ENCODE data around the gene IFT122. TPM values are rescaled to one million over a fixed set of nuclear protein-coding genes. Genes with fewer than 3 reads are reported as not detected.
A peak's percentile ranks its signal among the peaks of the same experiment; 100 is the strongest.
"Not testable (repeated sequence)": the region's sequence is repeated elsewhere in the genome, so short reads cannot be mapped to it uniquely, and the experiment has no call there.

IFT122 gene
- total and polyA plus RNA-seq, 2 donors from 2014 or later, result 18.4 to 59.2 TPM

DNA sequence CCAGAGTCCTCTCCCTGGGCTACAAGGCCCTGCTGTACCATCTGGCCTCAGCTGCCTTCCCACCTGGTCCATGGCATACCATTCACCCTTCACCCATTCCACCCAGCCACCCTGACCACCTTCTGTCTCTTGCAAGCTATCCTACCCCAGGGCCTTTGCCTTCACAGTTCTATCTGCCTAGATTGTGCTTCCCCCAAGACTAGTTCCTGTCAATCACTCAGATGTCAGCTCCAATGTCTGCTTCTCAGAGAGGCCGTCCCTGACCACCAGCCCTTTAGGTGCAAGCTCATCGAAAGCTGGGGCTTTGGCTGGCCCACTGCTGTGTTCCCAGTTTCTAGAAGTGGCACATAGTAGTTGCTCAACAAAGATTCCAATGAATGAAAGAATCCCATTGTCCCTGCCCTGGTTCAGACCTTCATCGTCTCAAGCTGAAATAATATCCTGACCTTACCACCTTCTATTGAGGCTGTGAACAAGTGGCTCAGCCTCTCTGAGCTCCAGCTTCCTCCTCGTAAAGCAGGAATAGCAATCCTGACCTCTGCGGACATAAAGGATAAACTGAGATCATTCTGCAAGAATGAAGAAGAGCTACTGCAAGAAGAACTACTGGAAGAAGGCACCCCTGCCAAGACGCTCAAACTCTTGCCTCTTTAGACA lies 27.4 kb upstream of the IFT122 start:
- Histone ChIP-seq H3K27me3 (ENCODE audit: control insufficient read depth, insufficient read depth, low read length) (no peaks in the 10 kb centered on the region), H3K9me3 (ENCODE audit: control insufficient read depth in 2 of 3, insufficient read depth in 1 of 3, low read length in 3 of 3) (no peaks in the 10 kb centered on the region), H3K4me3 (ENCODE audit: low read length in 3 of 3) (no peak overlapping the region), H3K4me1 (ENCODE audit: control insufficient read depth in 2 of 3, insufficient read depth in 2 of 3, low read depth in 1 of 3, low read length in 3 of 3) (peaks cover 0 to 11% (median 7%) of the 10 kb centered on the region in 3 donors), H3K36me3 (ENCODE audit: control insufficient read depth in 2 of 3, insufficient read depth in 3 of 3, low read length in 3 of 3) (no peaks in the 10 kb centered on the region), H3K9ac (ENCODE audit: low read length in 3 of 3) (no peak overlapping the region), H3K27ac (ENCODE audit: low read depth in 2 of 2, low read length in 2 of 2) (peak overlapping the region in 1 of 2 donors; percentile 5)
- DNase-seq (no peak), FAIRE-seq (no peak)
- TF ChIP-seq, protein P1, sequence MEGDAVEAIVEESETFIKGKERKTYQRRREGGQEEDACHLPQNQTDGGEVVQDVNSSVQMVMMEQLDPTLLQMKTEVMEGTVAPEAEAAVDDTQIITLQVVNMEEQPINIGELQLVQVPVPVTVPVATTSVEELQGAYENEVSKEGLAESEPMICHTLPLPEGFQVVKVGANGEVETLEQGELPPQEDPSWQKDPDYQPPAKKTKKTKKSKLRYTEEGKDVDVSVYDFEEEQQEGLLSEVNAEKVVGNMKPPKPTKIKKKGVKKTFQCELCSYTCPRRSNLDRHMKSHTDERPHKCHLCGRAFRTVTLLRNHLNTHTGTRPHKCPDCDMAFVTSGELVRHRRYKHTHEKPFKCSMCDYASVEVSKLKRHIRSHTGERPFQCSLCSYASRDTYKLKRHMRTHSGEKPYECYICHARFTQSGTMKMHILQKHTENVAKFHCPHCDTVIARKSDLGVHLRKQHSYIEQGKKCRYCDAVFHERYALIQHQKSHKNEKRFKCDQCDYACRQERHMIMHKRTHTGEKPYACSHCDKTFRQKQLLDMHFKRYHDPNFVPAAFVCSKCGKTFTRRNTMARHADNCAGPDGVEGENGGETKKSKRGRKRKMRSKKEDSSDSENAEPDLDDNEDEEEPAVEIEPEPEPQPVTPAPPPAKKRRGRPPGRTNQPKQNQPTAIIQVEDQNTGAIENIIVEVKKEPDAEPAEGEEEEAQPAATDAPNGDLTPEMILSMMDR (IDR thresholded peaks at IDR 0.05; ENCODE audit: borderline replicate concordance, extremely low read depth, insufficient read depth), result no peak
- intact Hi-C loops (cut with DNase I), result no loop called here

DNA sequence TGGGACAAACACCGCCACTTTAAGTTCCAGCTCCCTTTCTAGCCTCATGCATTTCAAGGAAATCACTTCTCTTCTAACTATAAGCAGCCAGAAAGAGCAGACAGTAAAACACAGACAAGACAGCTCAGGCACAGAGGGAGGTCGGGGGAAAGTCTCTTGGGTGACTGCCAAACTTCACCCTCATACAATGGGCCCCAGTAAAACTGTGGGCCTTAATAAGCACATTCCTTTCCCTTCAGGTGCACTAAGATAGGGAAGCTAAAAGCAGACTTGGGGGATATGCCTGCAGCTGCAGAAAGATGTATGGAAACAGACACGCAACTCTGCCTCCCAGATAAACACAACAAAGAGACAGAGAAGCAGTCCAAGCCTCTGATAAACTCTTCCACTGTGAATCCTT lies 26.8 kb upstream of the IFT122 start:
- H3K27me3 ChIP-seq (ENCODE audit: control insufficient read depth, insufficient read depth, low read length); H3K36me3 ChIP-seq (ENCODE audit: control insufficient read depth in 2 of 3, insufficient read depth in 3 of 3, low read length in 3 of 3); H3K4me3 ChIP-seq (ENCODE audit: low read length in 3 of 3); DNase-seq; FAIRE-seq; intact Hi-C loops (cut with DNase I); H3K9ac ChIP-seq (ENCODE audit: low read length in 3 of 3); H3K9me3 ChIP-seq (ENCODE audit: control insufficient read depth in 2 of 3, insufficient read depth in 1 of 3, low read length in 3 of 3): not testable (repeated sequence)
- Histone ChIP-seq H3K4me1 (ENCODE audit: control insufficient read depth in 2 of 3, insufficient read depth in 2 of 3, low read depth in 1 of 3, low read length in 3 of 3) (peaks cover 0 to 11% (median 8%) of the 10 kb centered on the region in 3 donors), H3K27ac (ENCODE audit: low read depth in 2 of 2, low read length in 2 of 2) (peak overlapping the region; percentile 5 to 13)

DNA sequence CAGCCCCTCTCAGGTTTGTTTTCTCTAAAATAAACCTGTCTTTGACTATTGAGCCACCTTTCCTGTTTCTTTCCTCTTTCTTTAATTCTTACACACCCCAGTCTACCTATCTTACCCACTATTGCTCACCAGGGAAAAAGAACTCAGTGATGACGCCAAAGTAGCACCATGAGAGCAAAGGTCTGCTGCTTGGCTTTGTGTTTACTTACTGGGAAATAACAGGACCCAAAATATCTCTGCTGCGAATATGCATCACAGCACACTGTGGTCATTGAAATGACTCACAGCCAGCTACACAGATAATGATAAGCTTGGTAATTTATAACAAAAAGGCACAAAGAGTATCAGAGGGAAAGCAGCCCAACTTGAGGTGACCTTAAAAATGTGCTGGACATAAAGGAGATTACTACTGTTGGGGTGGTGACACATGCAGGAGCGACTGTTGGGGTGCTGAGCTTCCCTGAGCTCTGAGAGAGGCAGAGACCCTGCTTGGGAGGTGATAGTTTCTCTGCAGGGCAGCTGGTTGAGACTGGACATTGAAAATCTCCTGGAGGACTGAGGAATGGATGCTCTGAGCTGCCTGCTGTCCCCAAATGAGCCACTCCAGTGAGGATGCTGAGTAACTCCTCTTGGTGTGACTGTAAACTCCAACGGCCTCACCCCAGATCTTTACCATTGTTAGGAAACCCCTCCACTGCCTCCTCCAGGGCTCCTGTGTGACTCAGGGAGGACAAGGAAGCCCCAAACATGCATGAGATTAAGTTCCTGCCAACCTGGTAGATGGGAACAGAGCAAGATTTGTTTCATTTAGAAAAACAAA lies 26.1 kb upstream of the IFT122 start:
- no peaks in the 10 kb centered on the region for H3K36me3 ChIP-seq (ENCODE audit: control insufficient read depth in 2 of 3, insufficient read depth in 3 of 3, low read length in 3 of 3)
- H3K4me3 ChIP-seq (ENCODE audit: low read length in 3 of 3), result no peak overlapping the region
- peak overlapping the region; percentile 56 to 65 for H3K27ac ChIP-seq (ENCODE audit: low read depth in 2 of 2, low read length in 2 of 2)
- FAIRE-seq (no peak), DNase-seq (no peak)
- peaks cover 0 to 11% (median 10%) of the 10 kb centered on the region in 3 donors for H3K4me1 ChIP-seq (ENCODE audit: control insufficient read depth in 2 of 3, insufficient read depth in 2 of 3, low read depth in 1 of 3, low read length in 3 of 3)
- no peaks in the 10 kb centered on the region for H3K9me3 ChIP-seq (ENCODE audit: control insufficient read depth in 2 of 3, insufficient read depth in 1 of 3, low read length in 3 of 3)
- intact Hi-C loops (cut with DNase I), result no loop called here
- TF ChIP-seq, protein P1 (IDR thresholded peaks at IDR 0.05; ENCODE audit: borderline replicate concordance, extremely low read depth, insufficient read depth), result no peak
- H3K9ac ChIP-seq (ENCODE audit: low read length in 3 of 3), result no peak overlapping the region
- no peaks in the 10 kb centered on the region for H3K27me3 ChIP-seq (ENCODE audit: control insufficient read depth, insufficient read depth, low read length)

DNA sequence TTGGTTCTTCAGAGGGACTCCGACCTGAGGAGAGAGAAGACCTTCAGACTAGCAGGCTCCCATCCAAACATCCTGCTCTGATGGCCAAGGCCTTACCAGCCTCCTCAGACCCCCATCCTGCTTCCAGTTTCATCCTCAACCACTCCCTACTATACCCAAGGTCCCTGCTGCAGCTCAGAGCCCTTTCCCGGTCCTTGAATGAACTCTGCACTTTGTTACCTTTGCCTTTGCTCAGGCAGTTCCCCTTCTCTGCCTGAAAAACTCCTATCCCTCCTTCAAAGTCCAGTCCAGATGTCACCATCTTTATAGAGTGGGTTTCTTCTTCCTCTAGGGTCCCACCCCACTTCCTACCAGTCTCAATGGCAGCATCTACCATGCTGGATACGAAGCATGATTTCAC lies 24.6 kb upstream of the IFT122 start:
- intact Hi-C loops (cut with DNase I), result no loop called here
- Histone ChIP-seq H3K27me3 (ENCODE audit: control insufficient read depth, insufficient read depth, low read length) (no peaks in the 10 kb centered on the region), H3K9me3 (ENCODE audit: control insufficient read depth in 2 of 3, insufficient read depth in 1 of 3, low read length in 3 of 3) (no peaks in the 10 kb centered on the region), H3K36me3 (ENCODE audit: control insufficient read depth in 2 of 3, insufficient read depth in 3 of 3, low read length in 3 of 3) (no peaks in the 10 kb centered on the region), H3K9ac (ENCODE audit: low read length in 3 of 3) (no peak overlapping the region), H3K4me3 (ENCODE audit: low read length in 3 of 3) (no peak overlapping the region), H3K4me1 (ENCODE audit: control insufficient read depth in 2 of 3, insufficient read depth in 2 of 3, low read depth in 1 of 3, low read length in 3 of 3) (peaks cover 0 to 11% (median 10%) of the 10 kb centered on the region in 3 donors), H3K27ac (ENCODE audit: low read depth in 2 of 2, low read length in 2 of 2) (no peak overlapping the region)
- DNase-seq, result peak in 1 of 5 donors; percentile 13
- TF ChIP-seq, protein P1 (IDR thresholded peaks at IDR 0.05; ENCODE audit: borderline replicate concordance, extremely low read depth, insufficient read depth), result no peak
- no peak for FAIRE-seq
